IPS-20b (cell line): ENCODE data around the gene DAAM1.

ENCODE experiments used
- H3K27ac ChIP-seq: one replicate; pipeline ENCODE4 v1.5.1; 2013; ENCODE audit warnings: low read length
- H3K27me3 ChIP-seq: 2 replicates; pipeline ENCODE4 v1.6.1; 2013; ENCODE audit warnings: mild to moderate bottlenecking, low read length, inconsistent platforms; ENCODE audit not compliant: insufficient read depth
- H3K36me3 ChIP-seq: 2 replicates; pipeline ENCODE4 v1.6.1; 2013; ENCODE audit warnings: low read depth, mild to moderate bottlenecking, inconsistent platforms, low read length, moderate library complexity; ENCODE audit not compliant: insufficient read depth
- H3K4me1 ChIP-seq: 2 replicates; pipeline ENCODE4 v1.6.1; 2013; ENCODE audit warnings: mild to moderate bottlenecking, control low read depth, inconsistent platforms, low read length, moderate library complexity; ENCODE audit not compliant: insufficient read depth
- H3K4me3 ChIP-seq: 2 replicates; pipeline ENCODE4 v1.5.1; 2013; ENCODE audit warnings: mild to moderate bottlenecking, low read length, inconsistent platforms
- H3K9ac ChIP-seq: 2 replicates; pipeline ENCODE4 v1.6.1; 2013; ENCODE audit warnings: low read depth, mild to moderate bottlenecking, inconsistent platforms, low read length, moderate library complexity
- H3K9me3 ChIP-seq: 2 replicates; pipeline ENCODE4 v1.6.1; 2013; ENCODE audit warnings: mild to moderate bottlenecking, low read depth, low read length, inconsistent platforms; ENCODE audit not compliant: insufficient read depth

Gene DAAM1

DNA sequence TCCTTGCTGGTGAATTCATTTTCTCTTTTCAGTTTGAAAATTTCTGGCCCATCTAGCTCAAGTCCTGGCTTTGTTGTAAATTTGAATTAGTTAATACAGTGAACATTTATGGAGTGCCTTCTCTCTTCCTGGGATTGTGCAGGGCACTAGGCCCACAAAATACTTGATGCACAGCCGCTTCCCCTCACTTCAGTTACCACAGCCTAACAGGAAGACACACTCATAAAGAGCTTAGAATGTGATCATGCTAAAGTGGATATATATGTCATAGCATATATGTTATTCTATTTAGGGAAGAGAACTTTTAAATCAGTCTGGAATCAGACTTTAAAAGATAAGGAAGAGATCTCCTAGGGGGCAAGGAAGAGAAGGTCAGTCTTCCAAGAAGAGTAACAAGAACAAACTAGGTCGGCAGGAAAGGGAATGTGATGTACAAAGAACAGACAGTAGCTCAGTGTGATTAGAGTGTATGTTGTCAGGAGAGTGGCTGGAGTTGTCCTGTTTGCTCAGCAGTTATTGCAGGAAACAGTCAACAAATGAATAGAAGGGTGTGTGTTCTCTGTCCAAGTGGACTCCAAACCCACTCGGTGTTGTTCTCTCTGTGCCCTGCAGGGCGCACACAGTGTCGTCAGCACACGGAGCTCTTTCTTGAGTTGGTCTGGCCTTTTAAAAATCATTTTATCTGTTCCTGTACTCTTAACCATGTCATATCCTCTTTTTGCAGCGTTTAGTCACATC, 74.4 kb downstream of the DAAM1 start:
- Histone ChIP-seq H3K4me1 (no peaks in the 10 kb centered on the region), H3K27me3 (no peaks in the 10 kb centered on the region), H3K9me3 (no peaks in the 10 kb centered on the region), H3K9ac (no peak overlapping the region), H3K4me3 (no peak overlapping the region), H3K36me3 (peaks cover 5% of the 10 kb centered on the region; the same call in 1 of the 2 replicates), H3K27ac (no peak overlapping the region)

DNA sequence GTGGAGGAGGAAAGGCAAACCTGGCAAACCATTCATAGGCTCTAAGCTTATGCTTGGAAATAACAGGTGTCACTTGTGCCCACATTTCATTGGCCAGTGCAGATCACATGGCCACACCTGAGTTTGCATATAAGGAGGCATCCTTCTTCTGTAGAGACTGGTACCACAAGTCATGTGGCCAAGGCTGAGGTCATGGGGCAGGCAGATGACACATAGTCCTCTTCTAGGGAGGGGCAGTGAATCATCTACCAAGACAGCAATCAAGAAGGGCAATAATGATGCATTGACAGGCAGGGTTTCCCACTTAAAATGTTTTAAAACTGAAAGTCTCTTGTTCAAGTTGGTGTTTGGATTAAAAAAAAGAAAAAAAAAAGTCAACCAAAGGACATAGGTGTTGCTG, 77.3 kb downstream of the DAAM1 start:
- peaks cover 5% of the 10 kb centered on the region; the same call in 1 of the 2 replicates for H3K36me3 ChIP-seq
- no peak overlapping the region for H3K27ac ChIP-seq
- no peak overlapping the region for H3K9ac ChIP-seq
- H3K4me3 ChIP-seq: no peak overlapping the region
- no peaks in the 10 kb centered on the region for H3K27me3 ChIP-seq
- no peaks in the 10 kb centered on the region for H3K9me3 ChIP-seq
- no peaks in the 10 kb centered on the region for H3K4me1 ChIP-seq

DNA sequence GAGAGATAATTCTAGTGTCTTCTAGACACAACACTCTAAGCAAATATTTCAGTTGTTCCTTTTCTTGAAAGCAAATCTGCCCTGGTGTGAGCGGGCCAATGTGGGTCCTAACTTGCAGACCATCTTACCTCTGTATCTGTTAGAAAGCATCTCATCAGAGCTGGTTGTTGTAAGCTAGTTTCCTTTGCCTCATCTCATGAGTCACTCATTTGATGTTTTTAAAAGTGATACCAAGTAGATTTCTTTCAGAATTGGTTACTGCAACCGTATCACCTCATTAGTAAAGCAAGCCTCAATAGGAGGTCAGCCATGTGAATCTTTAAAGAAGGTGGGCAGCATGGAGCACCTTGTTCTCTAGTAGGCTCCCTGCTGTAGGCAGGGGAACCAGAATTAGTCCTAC, 78.6 kb downstream of the DAAM1 start:
- no peaks in the 10 kb centered on the region for H3K4me1 ChIP-seq
- H3K4me3 ChIP-seq: no peak overlapping the region
- no peak overlapping the region for H3K27ac ChIP-seq
- no peak overlapping the region for H3K9ac ChIP-seq
- no peaks in the 10 kb centered on the region for H3K9me3 ChIP-seq
- H3K27me3 ChIP-seq: no peaks in the 10 kb centered on the region
- peaks cover 5% of the 10 kb centered on the region; the same call in 1 of the 2 replicates for H3K36me3 ChIP-seq

DNA sequence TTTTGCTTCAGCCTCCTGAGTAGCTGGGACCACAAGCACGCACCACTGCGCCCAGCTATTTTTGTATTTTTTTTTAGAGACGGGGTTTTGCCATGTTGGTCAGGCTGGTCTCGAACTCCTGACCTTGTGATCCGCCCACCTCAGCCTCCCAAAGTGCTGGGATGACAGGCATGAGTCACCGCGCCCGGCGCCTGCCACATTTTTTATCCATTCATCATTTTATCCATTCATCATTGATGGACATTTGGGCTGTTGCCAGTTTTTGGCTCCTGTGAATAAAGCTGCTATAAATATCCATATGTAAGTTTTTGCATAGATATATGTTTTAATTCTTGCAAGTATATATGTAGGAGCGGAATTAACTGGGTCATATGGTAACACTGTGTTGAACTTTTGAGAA, 79.5 kb downstream of the DAAM1 start:
- no peaks in the 10 kb centered on the region for H3K27me3 ChIP-seq
- no peaks in the 10 kb centered on the region for H3K9me3 ChIP-seq
- no peak overlapping the region for H3K4me3 ChIP-seq
- H3K9ac ChIP-seq: no peak overlapping the region
- H3K36me3 ChIP-seq: peaks cover 5% of the 10 kb centered on the region; the same call in 1 of the 2 replicates
- no peak overlapping the region for H3K27ac ChIP-seq
- no peaks in the 10 kb centered on the region for H3K4me1 ChIP-seq

DNA sequence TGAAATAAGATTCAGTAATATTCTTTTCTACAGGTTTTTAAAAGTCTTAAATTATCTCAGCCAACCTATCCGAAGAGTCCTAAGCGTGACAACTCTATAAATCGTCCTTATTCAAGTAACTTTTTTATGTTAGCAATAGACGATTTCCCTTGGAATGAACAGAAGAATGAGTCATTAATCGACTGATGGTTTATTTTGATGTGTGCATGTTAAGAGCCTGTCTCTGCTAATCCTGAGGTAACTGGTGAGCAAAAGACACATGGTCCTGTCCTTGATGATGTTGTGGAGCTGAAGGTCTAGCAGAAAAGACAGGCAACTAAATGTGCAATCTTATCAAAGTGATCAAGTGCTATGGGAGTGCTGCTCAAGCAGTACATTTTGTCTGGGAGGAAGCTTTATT, 80.4 kb downstream of the DAAM1 start:
- no peaks in the 10 kb centered on the region for H3K27me3 ChIP-seq
- no peak overlapping the region for H3K4me3 ChIP-seq
- H3K9ac ChIP-seq: no peak overlapping the region
- no peak overlapping the region for H3K27ac ChIP-seq
- no peaks in the 10 kb centered on the region for H3K4me1 ChIP-seq
- H3K9me3 ChIP-seq: no peaks in the 10 kb centered on the region
- peaks cover 5% of the 10 kb centered on the region; the same call in 1 of the 2 replicates for H3K36me3 ChIP-seq

DNA sequence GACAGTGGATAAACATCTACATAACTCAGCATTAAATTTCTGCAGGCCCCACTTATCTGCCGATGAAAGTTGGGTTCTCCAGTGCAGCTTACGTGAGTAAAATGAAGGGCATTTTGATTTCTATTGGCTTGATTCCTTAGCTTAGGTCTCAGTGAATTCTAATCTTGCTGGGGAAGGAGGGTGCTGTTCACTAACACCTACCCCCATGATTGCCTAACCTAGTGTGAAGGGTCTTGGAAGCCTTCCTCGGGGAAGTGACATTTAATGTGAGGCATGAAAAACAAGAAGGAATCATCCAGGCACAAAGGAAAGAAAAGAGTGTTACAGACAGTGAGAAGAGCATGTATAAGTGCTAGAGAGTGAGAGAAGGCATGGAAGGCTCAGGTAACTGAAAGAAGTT, 81.0 kb downstream of the DAAM1 start:
- Histone ChIP-seq H3K36me3 (peaks cover 5% of the 10 kb centered on the region; the same call in 1 of the 2 replicates), H3K27ac (no peak overlapping the region), H3K9me3 (no peaks in the 10 kb centered on the region), H3K9ac (no peak overlapping the region), H3K4me1 (no peaks in the 10 kb centered on the region), H3K4me3 (no peak overlapping the region), H3K27me3 (no peaks in the 10 kb centered on the region)

DNA sequence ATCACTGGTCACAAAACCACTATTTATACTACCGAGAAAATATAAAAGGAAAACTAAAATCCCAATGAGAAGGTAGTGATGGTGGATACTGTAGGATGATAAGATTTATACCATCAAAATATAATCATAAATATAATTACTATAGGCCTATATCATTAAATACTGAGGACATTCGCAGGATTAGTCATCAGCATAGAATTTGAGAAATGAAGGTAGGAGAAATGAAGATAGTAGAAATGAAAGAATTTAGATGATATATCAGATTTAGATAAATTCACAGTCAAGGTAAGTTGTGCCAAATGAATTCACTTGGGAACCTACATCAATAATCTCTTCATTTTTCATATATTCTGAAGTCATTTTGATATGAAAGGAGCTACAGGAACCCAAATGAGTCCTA, 82.8 kb downstream of the DAAM1 start:
- no peak overlapping the region for H3K27ac ChIP-seq
- no peaks in the 10 kb centered on the region for H3K27me3 ChIP-seq
- H3K9ac ChIP-seq: no peak overlapping the region
- H3K4me1 ChIP-seq: no peaks in the 10 kb centered on the region
- H3K4me3 ChIP-seq: no peak overlapping the region
- H3K36me3 ChIP-seq: no peaks in the 10 kb centered on the region
- H3K9me3 ChIP-seq: no peaks in the 10 kb centered on the region

DNA sequence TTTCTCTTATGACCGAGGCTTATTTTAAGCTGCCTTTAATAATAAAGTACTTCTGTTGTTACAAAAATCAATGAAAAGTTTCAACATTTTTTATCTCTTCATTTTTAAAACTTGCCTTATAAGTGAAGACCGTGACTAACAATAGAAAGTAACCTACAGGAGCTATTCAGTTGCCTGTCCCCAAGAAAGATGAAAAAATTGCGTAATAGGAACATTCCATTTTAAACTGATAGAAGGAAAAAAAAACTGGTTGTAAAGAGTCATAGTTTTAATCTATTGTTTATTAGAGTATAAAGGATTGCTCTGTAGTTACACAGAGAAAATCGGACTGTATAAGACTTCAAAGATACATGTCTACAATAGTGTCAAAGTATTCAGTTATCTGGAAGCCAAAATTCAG, 83.3 kb downstream of the DAAM1 start:
- no peaks in the 10 kb centered on the region for H3K36me3 ChIP-seq
- no peak overlapping the region for H3K4me3 ChIP-seq
- H3K9ac ChIP-seq: no peak overlapping the region
- H3K9me3 ChIP-seq: no peaks in the 10 kb centered on the region
- H3K27ac ChIP-seq: no peak overlapping the region
- no peaks in the 10 kb centered on the region for H3K4me1 ChIP-seq
- H3K27me3 ChIP-seq: no peaks in the 10 kb centered on the region

DNA sequence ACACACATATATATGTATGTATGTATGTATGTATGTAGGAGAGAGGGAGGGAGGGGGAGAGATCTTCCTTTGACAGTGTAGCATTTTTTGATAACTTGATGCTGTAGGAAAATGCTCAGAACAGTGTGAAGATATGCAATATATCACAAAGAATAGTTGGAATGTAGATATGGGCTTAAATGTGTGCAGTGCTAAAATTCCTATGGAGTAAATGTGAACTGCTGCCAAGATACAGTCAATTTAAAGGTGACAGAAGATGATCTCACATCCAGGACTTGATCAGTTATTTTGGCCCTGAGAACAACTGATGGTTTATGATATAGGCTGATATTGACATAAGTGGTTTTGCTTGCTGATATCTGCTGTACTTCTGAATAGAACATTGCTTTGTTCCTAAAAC, 84.2 kb downstream of the DAAM1 start:
- Histone ChIP-seq H3K4me3 (no peak overlapping the region), H3K27me3 (no peaks in the 10 kb centered on the region), H3K9ac (no peak overlapping the region), H3K4me1 (no peaks in the 10 kb centered on the region), H3K9me3 (no peaks in the 10 kb centered on the region), H3K27ac (no peak overlapping the region), H3K36me3 (no peaks in the 10 kb centered on the region)

DNA sequence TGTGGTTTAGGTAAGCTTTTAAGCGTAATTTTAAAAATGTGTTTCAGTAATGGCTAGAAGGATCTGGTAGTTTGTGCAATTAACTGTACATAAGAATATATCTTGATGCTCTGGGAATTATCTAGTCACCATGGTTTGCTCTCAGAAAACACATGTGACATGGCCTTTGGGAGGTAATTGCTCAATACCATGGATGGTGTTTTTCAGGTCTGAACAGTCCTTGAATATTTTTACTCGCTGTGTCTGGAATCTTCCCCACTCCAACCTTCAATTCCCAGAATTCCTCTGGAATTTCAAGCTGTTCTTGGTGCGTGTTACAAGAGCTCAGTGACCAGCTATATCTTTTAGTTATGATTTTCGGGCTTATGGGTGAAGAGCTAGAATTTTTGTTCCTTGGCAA, 85.3 kb downstream of the DAAM1 start:
- no peaks in the 10 kb centered on the region for H3K9me3 ChIP-seq
- H3K36me3 ChIP-seq: no peaks in the 10 kb centered on the region
- no peak overlapping the region for H3K27ac ChIP-seq
- H3K4me1 ChIP-seq: no peaks in the 10 kb centered on the region
- no peaks in the 10 kb centered on the region for H3K27me3 ChIP-seq
- H3K9ac ChIP-seq: no peak overlapping the region
- H3K4me3 ChIP-seq: no peak overlapping the region

DNA sequence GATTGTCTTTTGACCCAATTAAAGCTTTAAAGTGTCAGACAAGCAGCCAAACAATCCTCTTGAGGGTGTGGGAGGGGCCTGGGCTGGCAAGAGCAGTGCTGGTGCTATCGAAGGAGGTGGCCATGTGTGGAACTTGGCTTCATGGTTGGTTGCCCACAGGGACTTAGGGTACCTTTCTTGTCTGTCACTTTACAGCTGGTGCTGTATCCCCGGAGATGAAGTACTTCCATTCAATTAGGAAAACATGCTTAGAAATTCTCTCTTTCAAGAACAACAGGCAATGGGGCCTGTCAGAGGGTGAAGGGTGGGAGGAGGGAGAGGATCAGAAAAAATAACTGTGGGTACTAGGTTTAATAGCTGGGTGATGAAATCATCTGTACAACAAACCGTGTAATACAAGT, 86.5 kb downstream of the DAAM1 start:
- Histone ChIP-seq H3K9ac (no peak overlapping the region), H3K4me1 (peaks cover 4% of the 10 kb centered on the region; the same call in 1 of the 2 replicates), H3K9me3 (no peaks in the 10 kb centered on the region), H3K27me3 (no peaks in the 10 kb centered on the region), H3K36me3 (no peaks in the 10 kb centered on the region), H3K4me3 (no peak overlapping the region), H3K27ac (no peak overlapping the region)

DNA sequence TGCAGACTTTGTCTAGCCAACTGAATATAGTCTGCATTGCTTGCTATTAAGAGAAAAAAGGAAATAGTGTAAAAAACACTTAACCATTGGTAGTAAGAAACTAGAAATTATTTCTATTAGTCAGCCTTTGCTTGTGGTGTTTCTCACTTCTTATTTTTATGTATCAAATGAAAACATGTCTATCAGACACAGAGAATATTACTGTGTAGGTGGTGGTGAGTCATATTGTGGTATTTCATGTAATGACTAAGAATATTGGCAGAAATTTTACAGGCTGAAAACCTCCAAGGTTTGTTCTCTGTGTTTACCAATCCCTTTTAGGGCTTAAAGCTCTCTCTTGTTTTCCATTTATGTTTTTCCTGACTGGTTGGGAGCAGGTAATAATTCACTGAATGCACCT, 87.2 kb downstream of the DAAM1 start:
- Histone ChIP-seq H3K27ac (no peak overlapping the region), H3K9ac (no peak overlapping the region), H3K9me3 (no peaks in the 10 kb centered on the region), H3K36me3 (no peaks in the 10 kb centered on the region), H3K4me1 (peaks cover 4% of the 10 kb centered on the region; the same call in 1 of the 2 replicates), H3K27me3 (no peaks in the 10 kb centered on the region), H3K4me3 (no peak overlapping the region)
